Measurements from ENCODE around the gene COMMD9.

The COMMD9 gene

GRCh38 chr11:36228689-36229088 is 60.5 kb downstream of the COMMD9 start:
- in situ Hi-C loops (cut with HindIII; ENCODE audit: low sequenced_read_pairs): no loop called here

- in situ Hi-C loops (cut with HindIII; ENCODE audit: low sequenced_read_pairs): no loop called here
Observed at GRCh38 chr11:36227044-36227443, 62.2 kb downstream of the COMMD9 start.

- in situ Hi-C loops (cut with HindIII; ENCODE audit: low sequenced_read_pairs): no loop called here
Observed at GRCh38 chr11:36224209-36224882, 64.9 kb downstream of the COMMD9 start.

- in situ Hi-C loops (cut with HindIII; ENCODE audit: low sequenced_read_pairs): no loop called here
Observed at GRCh38 chr11:36222831-36223635, 66.2 kb downstream of the COMMD9 start.

All from endothelial cell of hepatic sinusoid (primary cell).